ENCODE results near the gene TCF4.

Gene TCF4

GRCh38 chr18:55541571-55541970 lies 46.4 kb downstream of the TCF4 start:
- DNase-seq = peak; percentile 18

- DNase-seq = no peak
Observed at GRCh38 chr18:55539240-55539639, 48.8 kb downstream of the TCF4 start.

GRCh38 chr18:55534996-55535395 lies 53.0 kb downstream of the TCF4 start:
- no peak for DNase-seq

GRCh38 chr18:55534547-55534946 lies 53.4 kb downstream of the TCF4 start:
- DNase-seq = peak; percentile 13

- no peak for DNase-seq
Observed at GRCh38 chr18:55530166-55530565, 57.8 kb downstream of the TCF4 start.

GRCh38 chr18:55529581-55529980 lies 58.4 kb downstream of the TCF4 start:
- no peak for DNase-seq

GRCh38 chr18:55525845-55526244 lies 62.1 kb downstream of the TCF4 start:
- DNase-seq = no peak

- DNase-seq = no peak
Observed at GRCh38 chr18:55524353-55525073, 63.5 kb downstream of the TCF4 start.

GRCh38 chr18:55523001-55523400 lies 65.0 kb downstream of the TCF4 start:
- DNase-seq = no peak

GRCh38 chr18:55522011-55522410 lies 66.0 kb downstream of the TCF4 start:
- peak; percentile 26 for DNase-seq

- no peak for DNase-seq
Observed at GRCh38 chr18:55517055-55517454, 70.9 kb downstream of the TCF4 start.

GRCh38 chr18:55515941-55516710 lies 71.9 kb downstream of the TCF4 start:
- DNase-seq = peak; percentile 26

GRCh38 chr18:55515214-55515613 lies 72.8 kb downstream of the TCF4 start:
- no peak for DNase-seq

- peak; percentile 29 for DNase-seq
Observed at GRCh38 chr18:55513161-55513560, 74.8 kb downstream of the TCF4 start.

GRCh38 chr18:55511277-55511676 lies 76.7 kb downstream of the TCF4 start:
- DNase-seq = no peak

- peak; percentile 78 for DNase-seq
Observed at GRCh38 chr18:55510809-55511208, 77.2 kb downstream of the TCF4 start.

- peak; percentile 96 for DNase-seq
Observed at GRCh38 chr18:55509631-55510324, 78.2 kb downstream of the TCF4 start.

- no peak for DNase-seq
Observed at GRCh38 chr18:55508651-55509050, 79.3 kb downstream of the TCF4 start.

GRCh38 chr18:55506074-55506473 lies 81.9 kb downstream of the TCF4 start:
- no peak for DNase-seq

GRCh38 chr18:55504808-55505207 lies 83.2 kb downstream of the TCF4 start:
- no peak for DNase-seq

GRCh38 chr18:55503167-55503820 lies 84.7 kb downstream of the TCF4 start:
- DNase-seq = no peak

GRCh38 chr18:55501982-55502710 lies 85.8 kb downstream of the TCF4 start:
- no peak for DNase-seq

- DNase-seq = no peak
Observed at GRCh38 chr18:55501579-55501978, 86.4 kb downstream of the TCF4 start.
